Pulmonary artery endothelial cell (primary cell): Measurements from ENCODE around the gene CRACR2B. TPM values are rescaled to one million over a fixed set of nuclear protein-coding genes. Genes with fewer than 3 reads are reported as not detected.

ENCODE experiments used
- DNase-seq: peaks from one replicate; pipeline ENCODE4 v3.0.0-alpha.2; 2011; ENCODE audit warnings: low read depth, low spot score
- total RNA-seq: library from RNA; depleted of rRNA; stranded (reverse); fragments of >200 nt; gene quantifications from 2 replicates; pipeline ENCODE4 v1.2.3, GENCODE V29; 2014

CRACR2B gene
- total RNA-seq, 1 donor from 2014 or later, result 4.1 TPM

DNA sequence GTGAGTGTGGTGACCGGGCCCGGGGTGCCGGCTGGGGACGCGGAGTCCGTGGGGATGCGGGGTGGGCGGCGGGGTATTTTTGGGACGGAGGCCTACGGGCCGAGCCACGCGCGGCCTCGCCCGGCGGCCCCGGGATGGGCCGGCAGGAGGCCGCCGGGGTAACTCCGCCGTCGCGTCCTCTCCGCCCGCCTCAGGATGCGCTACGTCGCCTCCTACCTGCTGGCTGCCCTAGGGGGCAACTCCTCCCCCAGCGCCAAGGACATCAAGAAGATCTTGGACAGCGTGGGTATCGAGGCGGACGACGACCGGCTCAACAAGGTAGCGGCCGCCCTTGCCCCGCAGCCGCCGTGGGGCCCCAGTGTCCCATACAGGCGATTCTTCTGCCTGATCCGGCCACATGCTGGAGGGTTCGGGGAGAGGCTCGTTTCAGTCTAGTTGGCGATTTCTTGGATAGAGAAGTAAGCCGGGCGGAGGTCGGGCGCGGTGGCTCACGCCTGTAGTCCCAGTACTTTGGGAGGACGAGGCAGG, 17.6 kb upstream of the CRACR2B start:
- DNase-seq, result no peak

DNA sequence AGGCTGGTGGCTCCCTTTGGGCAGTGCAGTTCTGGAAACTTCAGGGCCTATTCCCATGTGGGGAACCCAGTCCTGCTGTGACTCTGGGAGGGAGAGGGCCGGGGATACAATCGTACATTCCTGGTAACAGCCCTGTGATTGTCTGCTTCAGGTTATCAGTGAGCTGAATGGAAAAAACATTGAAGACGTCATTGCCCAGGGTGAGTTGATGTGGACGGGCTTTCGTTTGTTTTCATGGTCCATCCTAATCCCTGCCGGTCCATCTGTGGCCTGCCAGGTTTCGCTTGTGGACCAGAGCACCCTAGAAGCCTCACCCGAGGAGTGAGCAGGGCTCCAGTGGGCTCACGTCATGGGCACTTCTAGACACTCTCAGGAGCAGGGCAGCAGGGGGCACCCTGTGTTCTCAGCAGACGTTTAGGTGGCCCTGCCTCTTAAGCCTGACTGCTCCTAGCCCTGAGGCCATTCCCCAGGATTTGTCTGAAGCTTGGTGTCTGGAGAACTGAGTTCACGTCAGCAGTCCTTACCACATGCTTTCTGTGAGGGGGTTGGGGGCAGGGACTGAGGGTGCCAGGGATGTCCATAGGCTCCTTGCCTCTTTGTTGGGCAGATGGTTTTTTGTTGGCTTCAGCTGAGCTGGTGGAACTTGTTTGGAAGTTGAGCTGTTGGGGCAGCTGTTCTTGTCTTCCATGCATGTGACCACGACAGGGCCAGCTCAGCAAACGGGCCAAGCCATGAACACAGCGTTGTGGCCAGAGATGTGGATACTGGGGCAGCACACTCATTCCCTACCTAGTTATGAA, 16.1 kb upstream of the CRACR2B start:
- DNase-seq, result no peak

DNA sequence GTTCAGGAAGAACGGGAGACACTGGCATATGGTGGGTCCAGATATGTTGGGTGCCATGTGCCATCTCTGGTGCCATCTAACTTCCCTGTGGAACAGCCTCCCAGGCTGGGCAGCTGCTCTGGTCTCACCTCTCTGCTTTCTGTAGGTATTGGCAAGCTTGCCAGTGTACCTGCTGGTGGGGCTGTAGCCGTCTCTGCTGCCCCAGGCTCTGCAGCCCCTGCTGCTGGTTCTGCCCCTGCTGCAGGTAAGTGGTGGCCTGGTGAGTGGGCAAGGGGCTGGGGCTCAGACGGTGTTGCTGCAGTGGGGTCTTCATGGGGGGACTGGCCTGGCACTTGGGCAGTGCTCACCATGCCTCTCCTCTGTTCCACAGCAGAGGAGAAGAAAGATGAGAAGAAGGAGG, 15.3 kb upstream of the CRACR2B start:
- no peak for DNase-seq

DNA sequence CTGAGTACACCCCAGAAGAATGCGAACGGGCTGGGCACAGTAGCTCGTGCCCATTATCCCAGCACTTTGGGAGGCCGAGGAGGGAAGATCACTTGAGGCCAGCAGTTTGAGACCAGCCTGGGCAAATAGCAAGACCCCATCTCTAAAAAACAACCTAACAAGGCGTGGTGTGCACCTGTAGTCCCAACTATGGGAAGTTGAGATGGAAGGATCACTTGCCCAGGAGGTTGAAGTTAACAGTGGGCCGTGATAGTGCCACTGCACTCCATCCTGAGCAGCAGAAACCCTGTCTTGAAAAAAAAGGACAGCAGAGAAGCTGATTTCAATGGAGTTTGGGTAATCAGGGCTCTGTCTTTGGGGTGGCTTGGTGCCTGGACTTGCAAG, 14.7 kb upstream of the CRACR2B start:
- no peak for DNase-seq

DNA sequence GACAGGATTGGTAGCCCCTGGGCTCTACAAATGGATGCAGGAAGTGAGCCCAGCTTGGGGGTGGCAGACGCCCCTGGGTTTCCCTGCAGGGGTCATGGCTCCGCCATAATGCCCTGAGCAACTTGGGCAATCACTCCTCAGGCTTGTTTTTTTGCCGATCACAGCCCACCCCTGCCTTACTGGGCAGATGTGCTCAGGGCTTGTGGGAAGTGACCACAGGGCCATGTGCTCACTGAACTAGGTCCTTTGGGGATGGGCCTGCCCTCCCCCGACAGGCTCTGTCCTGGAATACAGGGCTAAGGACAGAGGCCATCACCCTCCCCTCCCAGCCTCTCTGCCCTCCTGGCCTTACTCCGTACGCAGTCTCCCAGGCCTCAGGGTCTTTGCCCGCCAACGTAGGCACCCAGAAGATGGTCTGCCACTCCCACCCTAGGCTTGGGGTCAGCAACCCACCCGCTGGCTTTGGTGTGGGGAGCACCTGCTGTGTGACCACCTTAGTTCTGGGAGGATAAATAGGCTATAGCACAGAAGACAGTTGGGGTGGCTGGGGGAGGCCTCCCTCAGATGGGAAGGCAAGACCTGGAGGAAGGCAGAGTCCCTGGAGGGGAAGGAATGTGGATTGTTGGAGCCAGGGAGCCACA, 14.1 kb upstream of the CRACR2B start:
- no peak for DNase-seq

DNA sequence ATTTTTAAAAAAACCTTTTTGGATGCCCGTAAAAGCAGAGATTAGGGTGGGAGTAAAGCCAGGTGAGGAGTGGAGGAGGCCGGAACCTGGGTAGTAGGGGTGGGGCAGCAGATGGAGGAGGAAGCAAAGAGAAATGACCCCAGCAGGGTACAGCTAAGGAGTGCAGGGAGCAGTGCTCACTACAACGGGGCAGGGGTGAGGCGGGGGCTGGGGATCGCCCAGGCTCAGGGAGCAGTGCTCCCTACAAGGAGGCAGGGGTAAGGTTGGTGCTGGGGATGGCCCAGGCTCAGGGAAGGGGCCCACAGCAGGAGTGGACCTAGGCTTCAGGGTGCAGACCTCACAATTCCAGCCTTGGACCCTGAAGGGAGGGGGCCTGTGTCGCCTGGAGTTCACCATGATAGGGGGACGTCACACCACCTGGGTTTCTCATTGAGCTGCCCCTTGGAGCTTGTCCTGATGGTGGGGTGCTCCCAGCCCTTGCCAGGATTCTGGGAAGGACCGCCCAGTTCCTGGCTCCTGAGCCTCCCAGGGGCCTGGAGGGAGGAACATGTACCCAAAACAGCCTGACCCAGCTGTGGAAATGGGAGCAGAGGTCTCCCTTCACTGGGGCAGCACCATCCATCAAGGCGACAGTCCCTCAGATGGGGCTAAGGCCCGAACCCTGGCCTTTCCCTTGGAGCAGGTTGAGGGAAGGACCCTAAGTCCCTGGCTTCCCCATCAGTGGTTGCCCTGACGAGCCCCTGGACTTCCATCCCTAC, 11.9 kb upstream of the CRACR2B start:
- DNase-seq, result no peak

DNA sequence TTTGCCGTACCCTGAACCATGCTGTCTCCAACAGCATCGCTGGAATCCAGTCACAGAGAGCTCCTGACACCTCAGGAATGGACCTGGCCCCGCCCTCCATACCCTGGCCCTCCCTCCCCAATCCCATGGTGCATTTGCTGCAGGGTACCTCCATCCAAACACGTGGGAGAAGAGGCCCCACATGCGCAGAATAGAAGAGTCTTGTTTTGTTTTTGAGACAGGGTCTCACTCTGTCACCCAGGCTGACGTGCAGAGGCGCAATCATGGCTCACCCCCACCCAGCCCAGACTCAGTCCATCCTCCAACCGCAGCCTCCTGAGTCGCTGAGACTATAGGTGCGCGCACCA, 11.3 kb upstream of the CRACR2B start:
- no peak for DNase-seq

DNA sequence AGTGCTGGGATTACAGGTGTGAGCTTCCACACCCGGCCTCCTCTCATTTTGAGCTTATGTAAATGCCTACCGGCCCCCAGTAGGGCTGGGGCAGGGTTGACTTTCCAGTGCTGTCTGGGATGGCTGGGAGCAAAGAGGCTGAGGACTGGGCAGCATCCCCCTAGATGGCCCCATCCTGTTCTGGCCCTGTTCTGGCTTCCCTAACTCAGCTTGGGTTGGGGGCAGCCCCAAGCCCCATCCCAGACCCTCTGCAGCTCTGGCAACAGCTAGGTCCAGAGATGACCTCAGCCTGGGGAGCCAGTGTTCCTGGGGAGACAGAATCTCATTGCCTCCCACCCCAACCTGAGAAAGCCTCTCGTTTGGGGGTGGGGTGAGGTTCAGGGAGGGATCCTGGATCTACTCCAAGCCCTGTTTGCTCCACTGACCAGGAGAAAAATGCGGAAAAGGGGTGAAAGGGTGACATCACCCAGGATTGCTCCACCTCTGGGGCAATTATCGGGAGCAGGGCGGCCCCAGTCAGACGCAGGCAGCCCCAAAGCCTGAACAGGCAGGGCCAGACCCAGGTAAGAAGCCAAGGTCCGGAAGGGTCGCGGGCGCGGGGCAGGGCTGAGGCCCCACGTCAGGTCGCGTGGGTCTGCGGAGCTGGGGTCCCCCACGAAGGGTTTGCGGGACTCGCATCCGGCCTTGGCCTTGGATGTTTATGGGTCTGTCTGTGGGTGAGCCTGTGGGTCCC, 9.2 kb upstream of the CRACR2B start, which contains the start of gene PNPLA2:
Gene PNPLA2, plus strand, starts transcription at position 519 of the 733 bp plus-strand sequence. CDS start 805 bp downstream, outside the sequence.
- DNase-seq, result no peak

DNA sequence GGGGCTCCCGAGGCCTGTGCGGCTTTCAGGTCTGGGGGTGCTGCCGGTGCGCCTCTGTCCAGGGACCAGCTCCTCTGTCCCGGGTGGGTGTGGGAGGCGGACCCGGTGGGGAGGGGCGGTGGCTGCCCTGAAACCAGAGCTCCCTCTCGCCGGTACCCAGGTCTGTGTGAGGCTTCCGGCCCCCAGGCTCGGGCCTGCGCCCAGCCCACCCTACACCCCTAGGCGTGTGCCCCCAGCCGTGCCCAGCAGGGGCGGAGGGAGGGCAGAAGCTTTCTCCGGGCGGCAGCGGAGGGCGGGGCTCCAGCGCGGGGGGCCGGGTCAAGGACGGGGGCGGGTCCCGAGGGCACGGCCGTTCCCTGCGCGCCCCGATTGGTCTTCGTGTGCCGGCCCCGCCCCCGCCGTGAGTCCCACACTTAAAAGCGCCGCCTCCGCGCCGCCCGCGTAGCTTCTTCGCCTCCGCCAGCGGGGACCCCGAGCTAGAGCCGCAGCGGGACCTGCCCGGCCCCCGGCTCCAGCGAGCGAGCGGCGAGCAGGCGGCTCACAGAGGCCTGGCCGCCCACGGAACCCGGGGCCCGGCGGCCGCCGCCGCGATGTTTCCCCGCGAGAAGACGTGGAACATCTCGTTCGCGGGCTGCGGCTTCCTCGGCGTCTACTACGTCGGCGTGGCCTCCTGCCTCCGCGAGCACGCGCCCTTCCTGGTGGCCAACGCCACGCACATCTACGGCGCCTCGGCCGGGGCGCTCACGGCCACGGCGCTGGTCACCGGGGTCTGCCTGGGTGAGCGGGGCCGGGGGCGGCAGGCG, 8.4 kb upstream of the CRACR2B start:
- no peak for DNase-seq

DNA sequence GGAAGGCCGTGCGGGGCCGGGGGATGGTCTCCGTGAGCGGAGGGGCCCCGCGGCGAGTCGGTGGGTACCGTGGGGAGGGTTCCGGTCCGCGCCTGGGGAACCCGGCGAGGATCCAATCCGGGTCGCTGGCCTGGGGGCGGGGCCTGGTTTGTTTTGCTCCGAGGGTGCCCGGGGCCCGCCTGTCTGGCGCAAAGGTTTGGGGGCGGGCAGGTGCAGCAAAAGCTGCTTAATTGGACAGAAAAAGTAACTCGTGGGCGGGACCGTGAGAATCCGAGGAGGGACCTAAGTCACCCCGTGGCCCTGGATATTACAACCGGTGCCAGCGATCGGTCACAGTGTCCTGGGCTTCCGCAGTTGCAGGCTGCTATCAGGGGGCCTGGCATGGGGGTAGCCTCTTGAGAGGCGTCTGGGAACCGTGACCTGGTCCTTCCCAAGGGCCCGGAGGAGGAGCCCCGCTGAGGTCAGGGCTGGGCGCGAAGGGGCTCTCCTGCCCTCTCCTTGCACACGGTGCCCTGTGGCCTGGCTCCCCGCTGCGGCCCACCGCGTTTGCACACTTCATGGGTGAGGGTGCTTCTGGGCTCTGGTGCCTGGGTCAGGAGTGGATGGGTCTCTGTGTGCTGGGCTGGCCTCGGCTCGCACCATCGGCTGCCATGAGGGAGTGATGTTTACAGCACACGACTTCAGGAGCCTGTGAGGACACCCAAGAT, 7.6 kb upstream of the CRACR2B start:
- no peak for DNase-seq

DNA sequence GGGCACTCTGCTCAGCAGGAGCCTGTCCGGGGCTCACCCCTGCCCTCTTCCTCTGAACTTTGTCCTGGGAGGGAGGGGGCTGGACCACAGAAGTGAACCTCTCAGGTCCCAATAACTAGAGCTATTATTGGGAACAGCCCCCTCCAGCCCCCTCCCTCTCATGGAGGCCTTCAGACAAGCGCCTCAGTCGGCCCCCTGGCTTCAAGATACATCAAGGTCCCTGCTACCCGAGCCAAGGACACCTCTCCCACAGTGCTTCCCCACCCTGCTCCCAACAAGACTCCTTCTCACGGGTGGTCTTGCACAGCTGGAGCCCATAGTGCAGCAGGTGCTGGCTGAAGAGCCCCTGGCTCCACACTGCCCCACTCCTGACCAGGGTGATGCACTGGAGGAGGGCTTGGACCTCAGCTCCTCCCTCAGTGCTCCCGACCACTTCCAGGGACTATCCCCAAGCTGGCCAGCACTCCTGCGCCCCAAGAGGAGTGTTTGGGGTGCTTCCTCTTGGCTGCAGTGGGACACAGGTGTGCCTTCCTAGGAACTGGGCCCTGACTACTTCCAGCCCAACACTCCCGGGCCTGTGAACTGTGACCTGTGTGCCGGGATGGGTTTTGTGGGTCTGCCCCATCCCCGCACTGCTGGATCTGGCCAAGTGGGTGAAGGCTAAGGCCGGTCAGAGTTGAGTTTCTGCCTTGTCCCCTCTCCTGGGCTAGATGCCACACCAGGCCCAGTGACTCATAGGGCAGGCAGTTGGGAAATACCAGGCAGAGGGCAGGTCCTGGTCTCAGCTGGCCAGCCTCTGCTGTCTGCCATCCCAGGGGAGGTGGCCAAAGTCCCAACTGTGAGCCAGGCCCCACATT, 6.8 kb upstream of the CRACR2B start:
- no peak for DNase-seq

DNA sequence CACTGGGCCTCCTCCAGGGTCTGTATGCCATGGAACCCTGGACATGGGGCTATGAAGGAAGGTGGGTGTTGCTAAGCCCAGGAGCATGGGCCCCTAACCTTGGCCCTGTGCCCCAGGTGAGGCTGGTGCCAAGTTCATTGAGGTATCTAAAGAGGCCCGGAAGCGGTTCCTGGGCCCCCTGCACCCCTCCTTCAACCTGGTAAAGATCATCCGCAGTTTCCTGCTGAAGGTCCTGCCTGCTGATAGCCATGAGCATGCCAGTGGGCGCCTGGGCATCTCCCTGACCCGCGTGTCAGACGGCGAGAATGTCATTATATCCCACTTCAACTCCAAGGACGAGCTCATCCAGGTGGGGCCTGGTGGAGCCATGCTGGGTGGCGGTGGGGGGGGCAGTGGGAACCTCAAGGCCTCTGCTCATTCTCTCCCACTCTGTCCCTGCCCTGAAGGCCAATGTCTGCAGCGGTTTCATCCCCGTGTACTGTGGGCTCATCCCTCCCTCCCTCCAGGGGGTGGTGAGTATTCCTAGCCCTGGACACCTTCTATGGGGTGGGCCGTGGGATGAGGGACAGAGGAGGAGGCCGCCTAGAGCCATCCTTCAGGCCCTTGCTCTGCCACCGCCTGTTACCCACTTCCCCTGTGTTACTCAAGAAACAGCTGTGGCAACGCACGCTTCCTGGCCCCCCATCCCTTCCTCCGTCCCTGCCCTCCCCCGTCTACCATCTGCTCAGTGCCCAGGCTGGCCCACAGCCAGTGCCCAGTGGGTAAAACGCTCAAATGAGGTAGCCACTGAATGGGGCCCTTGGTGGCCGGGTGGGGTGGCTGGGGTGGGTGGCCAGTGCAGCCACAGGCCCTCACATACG, 6.0 kb upstream of the CRACR2B start:
- DNase-seq, result no peak

DNA sequence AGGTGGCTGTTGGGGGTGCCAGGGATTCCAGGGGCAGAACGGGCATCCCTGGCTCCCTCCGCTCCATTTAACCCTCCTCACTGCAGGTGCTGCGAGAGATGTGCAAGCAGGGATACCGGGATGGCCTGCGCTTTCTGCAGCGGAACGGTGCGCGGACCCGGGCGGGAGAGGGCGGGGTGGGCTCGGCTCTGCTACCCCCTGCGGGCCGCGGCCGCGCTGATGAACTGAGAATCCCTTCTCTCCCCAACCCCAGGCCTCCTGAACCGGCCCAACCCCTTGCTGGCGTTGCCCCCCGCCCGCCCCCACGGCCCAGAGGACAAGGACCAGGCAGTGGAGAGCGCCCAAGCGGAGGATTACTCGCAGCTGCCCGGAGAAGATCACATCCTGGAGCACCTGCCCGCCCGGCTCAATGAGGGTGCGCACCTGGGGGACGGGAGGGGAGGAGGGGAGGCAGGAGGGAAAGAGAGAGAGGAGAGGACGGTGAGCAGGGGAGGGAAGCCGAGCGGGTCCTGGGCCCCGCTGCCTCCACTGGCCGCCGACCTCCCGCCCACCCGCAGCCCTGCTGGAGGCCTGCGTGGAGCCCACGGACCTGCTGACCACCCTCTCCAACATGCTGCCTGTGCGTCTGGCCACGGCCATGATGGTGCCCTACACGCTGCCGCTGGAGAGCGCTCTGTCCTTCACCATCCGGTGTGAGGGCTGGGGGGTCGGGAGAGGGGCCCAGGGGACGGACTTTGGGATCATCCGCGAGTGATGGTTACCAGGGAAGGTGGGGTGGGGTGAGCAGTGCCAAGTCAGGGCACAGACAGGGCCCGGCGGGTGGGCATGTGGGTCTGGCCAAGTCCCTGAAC, 4.1 kb upstream of the CRACR2B start:
- no peak for DNase-seq

DNA sequence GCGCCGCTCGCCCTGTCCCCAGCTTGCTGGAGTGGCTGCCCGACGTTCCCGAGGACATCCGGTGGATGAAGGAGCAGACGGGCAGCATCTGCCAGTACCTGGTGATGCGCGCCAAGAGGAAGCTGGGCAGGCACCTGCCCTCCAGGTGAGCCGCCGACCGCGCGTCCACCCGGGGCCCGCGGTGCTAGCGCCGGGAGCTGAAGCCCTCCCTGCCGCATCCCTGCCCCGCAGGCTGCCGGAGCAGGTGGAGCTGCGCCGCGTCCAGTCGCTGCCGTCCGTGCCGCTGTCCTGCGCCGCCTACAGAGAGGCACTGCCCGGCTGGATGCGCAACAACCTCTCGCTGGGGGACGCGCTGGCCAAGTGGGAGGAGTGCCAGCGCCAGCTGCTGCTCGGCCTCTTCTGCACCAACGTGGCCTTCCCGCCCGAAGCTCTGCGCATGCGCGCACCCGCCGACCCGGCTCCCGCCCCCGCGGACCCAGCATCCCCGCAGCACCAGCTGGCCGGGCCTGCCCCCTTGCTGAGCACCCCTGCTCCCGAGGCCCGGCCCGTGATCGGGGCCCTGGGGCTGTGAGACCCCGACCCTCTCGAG, 3.3 kb upstream of the CRACR2B start:
- DNase-seq, result no peak

DNA sequence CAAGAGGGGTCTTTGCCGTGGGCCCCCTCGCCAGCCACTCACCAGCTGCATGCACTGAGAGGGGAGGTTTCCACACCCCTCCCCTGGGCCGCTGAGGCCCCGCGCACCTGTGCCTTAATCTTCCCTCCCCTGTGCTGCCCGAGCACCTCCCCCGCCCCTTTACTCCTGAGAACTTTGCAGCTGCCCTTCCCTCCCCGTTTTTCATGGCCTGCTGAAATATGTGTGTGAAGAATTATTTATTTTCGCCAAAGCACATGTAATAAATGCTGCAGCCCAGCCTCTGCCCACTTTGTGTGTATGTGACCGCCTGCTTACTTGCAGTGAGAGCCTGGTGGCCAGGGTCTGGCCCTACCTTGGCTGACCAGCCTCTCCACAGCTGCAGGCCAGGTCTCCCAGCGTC, 2.8 kb upstream of the CRACR2B start:
- DNase-seq, result no peak

DNA sequence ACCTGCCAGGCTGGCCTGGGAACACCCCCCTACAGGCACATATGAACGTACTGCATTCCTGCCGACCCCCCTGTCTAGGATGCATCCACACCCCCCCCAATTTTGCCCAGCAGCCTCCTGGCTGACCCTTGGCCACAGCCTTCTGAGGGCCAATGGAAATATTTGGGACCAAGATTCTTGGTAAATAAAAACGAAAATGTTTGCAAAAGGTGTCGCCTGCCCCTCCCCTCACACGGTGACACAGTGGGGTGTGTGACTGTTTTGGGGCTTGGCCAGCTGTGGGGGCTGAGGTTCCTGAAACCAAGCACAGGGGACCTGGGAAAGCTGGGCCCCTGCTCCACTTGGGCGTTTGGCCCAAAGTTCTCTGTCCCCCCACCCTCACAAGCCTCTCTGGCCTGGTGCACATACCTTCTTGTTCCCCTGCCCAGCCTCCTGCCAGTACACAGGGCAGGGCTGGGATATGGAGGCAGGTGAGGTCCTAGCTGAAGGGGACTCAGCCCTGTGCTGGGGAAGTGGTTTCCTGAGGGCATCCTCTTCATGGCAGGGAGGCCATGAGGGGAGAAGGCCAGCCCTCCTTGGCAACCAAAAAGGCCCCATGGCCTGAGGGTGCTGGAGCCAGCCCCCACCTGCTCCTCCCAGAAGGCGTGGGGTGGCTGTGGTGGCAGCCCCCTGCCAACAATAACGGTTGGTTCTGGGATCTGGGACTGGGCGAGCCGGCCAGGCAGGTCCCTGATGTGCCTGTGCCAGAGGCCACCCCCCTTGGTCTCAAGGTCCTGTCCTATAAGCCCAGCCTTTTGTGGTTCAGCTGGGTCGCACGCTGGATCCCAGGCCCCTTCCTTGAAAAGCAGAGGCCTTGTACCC, 2.1 kb upstream of the CRACR2B start:
- DNase-seq, result no peak
